GM21381 (cell line): ENCODE data around the gene LCP2.

Experiments used
- ATAC-seq: cut with Tn5 transposase; IDR thresholded peaks from one replicate; pipeline ENCODE4 v1.9.1; 2021; ENCODE audit warnings: mild to moderate bottlenecking, moderate library complexity; ENCODE audit not compliant: unreplicated experiment

The LCP2 gene

DNA sequence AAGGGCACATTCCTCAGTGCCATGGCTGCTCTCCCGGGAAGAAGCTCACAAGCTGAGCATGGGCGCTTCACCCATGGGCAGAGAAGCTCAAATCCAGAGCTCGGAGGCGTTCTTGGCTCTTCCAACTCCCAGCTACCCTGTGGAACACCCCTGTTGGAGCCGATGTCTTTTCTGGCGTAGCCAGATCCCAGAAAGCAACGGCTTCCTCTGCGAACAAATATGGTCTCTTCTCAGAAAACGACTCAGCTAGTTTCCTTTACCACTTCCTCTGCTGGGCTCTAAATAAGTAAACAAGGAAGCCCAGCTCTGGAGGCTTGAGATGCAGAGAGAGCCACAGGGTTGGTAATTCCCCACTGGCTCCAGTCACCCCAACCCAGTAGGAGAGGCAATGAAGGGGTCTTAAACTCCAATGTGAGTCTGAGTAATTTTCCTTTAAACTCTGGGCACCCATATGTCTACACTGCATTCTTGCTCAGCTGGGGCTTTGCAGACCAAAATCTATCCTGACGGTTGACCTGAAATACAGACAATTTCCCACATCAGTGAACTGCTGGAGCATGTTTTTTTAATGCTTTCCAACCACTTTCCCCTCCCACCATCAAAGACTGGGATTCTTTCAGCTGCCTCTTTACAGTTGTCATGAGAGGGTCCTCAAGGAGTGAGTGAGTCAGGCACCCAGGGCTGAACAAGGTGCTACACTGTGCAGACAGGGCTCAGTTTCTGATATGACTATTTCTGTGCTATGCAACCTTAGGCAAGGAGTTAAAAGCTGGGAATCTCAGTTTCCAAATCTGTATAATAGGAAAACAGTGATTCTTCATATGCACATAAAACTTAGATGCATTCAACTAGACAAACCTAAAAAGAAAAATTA is at the start of gene LCP2:
Gene LCP2, minus strand, starts transcription at position 189 of the 874 bp plus-strand sequence. Its CDS starts 166 bp downstream, at position 23.
- ATAC-seq: peak; percentile 46

DNA sequence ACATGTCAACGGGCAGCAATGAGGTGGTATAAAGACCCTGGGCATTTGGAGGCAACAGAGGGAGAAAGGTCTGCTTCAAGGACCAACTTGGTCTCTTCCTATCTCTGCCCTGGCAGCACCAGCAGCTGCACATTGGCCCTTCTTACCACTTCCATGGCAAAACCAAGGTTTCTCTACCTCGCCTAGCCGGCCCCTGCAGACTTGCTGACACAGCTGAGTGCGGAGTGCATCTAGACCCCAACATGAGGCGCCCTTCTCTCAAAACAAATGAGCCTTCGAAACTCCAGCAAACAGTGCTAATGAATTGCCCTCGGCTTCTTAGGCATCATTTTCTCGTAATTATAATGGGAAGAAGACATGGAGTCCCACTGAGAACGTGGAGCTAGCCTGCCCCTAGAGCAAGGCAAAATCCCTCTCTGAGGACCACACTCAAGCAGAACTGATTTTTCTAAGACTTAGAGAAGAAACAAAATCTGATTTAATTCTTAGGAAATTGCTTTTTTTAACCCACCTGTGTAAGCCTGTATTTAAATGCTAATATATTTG is 49.5 kb upstream of the LCP2 start:
- no peak for ATAC-seq

DNA sequence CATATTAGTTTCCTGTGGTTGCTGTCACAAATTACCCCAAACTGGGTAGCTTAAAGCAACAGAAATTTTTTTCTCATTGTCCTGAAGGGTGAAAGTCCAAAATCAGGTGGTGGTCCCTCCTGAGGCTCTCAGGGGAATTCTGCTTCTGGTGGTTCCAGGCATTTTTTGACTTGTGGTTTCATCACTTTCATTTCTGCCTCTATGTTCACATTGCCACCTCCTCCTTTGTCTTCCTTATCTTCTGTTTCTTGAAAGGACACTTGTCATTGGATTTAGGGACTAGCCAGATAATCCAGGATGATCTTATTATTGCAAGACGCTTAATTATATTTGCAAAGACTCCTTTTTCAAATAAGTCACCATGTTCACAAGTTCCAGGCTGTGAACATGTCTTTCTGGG is 48.4 kb upstream of the LCP2 start:
- ATAC-seq: no peak

DNA sequence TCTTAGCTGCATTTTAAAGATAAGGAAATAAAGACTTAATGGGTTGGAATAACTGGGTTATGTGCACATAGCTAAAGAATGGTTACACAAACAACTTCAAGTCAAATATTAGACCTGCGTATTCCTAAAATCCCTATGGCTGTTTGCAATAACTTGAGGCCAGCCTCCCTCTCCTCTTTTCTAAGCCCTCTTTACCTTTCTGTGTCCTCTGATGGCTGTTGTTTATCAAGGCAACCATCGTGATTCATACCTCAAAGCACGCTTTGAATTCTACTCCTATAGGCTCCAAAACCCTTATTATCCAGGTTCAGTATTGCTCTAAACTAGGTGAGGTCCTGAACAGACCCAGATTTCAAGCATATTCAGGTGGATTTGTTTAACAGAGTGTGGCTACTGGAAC is 45.6 kb upstream of the LCP2 start:
- ATAC-seq: no peak

DNA sequence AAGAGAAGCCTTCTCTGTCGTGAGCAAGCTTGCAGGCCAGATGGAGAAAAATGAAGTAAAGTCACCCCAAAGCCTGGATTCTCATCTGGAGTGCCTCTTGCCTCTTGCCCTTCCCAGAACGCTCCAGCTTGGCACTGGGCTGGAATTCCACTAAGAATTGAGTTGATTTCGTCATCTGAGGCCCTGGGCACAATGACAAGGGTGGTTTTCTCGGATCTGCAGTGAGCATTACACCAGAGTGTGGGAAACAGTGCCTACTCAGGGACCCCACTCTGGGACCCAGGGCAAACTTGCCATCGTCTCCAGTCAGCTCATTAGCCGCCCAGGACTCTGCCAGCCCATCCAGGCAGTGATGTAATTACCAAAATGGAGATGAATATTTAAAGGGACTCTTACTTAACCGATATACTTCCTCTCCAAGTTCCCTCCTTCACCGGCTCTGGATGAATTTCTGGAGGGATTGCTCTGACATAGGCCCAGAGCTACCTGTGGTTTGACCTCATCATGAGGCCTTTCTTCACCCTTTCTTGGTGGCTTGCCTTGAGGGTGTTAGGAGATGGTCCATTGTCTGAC is 44.7 kb upstream of the LCP2 start:
- ATAC-seq: no peak

DNA sequence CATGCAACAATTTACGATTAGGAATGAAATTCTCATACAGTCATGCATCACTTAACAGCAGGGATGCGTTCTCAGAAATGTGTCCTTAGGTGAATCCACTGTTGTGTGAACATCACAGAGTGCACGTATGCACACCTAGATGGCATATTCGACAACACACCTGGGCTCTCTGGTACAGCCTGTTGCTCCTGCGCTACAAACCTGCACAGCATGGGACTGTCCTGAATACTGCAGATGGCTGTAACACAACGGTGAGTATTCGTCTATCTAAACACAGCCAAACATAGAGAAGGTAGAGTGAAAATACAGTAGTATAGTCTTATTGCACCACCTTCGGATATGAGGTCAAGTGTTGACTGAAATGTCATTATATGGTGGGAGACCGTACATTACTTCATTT is 44.0 kb upstream of the LCP2 start:
- no peak for ATAC-seq

DNA sequence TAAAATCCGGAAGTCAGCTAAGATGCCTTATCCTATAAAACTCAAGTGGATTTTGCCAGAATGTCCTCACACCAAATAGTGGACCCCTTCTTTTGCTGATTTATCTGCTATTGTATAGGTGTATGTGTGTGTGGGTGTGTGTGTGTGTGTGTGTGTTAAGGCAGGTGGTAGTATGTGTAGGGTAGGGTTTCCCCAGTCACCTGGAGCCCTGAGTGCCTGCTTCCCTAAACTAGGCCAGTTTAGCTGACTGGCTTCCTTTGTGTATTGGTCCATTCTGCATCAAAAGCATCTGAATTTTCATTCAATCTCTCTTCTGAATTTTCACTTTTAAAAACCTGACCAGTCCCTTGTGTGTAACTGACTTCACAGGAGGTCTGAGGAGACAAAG is 42.2 kb upstream of the LCP2 start:
- no peak for ATAC-seq

DNA sequence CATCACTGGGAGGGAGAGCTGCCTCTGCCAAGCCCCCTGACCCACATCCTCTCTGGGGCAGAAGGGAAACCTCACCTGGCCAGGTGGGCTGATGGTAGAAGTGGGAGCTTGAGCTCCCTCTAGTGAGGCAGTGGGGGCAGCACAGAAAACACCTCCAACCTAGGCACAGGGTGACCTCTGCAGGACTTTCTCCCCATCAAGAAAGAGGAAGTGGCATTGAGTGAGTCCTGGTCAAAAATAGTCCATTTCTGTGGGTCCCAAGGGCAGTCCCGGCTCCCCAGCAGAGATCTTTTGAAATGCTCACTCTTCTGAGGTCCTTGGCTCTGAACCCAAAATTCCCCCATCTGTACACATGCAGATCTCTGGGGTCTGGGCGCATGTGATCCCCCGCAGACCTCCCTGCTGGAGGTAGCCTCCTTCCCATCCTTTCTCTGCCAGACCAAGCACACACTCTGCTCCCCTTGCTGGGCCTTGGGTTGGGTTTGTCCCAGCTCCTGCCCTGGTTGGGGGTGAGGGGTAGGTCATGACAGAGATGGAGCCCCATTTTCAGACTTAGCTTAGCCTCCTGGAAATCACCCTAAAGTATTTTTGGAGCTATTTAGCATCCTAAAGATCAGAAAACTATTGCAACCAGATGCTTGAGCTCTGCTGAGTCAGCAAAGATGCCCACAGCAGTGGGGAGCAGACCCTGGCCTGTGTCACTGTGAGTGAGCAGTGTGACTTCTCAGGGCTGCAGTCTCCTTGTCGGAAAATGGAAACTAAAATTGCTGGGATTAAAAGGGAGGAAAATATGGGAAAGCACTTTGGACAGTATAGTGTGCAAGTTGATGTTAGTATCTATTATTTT is 41.6 kb upstream of the LCP2 start:
- peak; percentile 90 for ATAC-seq

DNA sequence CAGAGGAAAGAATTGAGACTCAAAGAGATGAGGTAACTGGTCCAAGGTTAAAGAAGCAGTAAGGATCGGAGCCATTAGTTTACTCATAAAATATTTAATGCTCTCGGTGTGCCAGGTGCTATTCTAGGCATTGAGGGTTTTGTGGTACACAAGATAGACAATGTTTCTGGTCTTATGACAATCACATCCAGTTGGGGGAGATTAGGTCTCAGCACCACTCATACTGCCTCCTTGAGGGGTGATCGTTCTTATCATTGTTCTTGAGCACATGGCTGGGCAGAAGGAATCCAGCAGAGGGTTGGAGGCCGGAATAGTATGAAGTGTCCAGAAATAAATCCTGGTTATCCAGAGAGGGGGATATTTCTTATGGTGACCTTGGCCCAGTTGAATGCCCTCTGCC is 40.7 kb upstream of the LCP2 start:
- no peak for ATAC-seq

DNA sequence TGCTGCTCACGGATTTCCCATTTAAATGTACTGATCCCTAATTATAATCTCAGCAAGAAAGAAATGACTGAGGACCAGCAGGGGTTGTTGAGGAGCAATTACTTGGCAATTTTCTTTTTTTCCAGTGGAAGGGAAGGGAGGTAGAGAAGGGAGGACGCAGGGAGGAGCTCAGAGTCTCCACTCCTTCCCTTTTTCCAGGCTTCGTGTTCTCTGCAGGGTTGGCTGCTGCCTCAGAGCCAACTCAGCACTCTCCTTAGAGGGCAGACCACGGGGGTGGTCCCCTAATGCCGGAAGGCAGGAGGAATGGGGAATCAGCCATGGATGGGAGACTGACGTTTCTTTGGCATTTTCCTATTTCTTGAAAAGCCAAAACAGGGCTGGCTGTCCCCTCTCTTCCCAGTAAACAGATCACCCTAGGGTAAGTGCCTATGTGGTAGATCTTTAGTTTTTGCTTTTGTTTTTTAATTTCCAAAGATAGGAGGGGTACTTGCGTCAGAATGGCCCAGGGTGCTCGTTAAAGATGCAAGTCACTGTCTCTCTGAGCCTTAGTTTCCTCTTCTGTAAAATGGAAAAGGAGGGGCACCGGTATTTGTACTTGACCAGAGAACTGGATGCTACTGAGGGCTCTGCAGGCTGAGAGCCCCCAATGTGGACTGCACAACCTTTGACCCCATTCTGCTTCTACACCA is 39.6 kb upstream of the LCP2 start:
- ATAC-seq: no peak

DNA sequence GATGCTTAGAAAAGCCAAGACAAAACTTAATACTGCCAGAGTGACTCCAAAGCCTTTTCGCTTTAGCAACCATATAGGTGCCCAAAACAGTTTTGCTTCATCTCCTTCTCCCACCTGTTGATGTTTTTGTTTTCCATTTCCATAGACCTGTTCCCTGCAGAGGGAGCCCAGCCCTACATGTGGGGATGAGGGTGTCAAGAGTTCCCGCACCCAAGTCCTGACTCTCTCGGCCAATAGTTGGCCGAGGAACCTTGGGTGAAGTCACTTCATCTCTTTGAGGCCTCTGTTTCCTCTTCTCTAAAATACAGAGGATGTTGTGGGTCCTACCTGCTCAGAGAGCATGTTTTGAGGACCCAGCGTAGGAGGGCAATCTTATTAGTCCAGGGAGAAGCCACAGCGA is 38.5 kb upstream of the LCP2 start:
- no peak for ATAC-seq

DNA sequence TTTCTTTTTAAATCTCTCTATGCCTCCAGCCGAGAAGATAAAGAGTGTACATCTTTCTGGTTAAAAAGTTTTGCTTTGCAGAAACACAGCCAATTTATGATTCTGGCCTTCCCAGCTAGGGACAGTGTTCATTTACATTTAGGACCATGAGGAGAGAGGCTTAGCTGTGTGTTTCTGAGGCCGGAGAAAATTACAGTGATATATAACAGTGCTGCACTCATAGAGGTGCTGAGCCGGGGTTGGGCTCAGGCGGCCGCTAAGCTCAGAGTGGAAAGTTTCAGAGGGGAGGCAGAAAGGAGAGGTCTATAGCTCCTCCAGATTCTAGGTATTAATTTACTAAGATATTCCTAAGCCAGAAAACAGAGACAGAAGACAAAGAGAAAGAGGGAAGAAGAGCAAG is 37.0 kb upstream of the LCP2 start:
- ATAC-seq: no peak

DNA sequence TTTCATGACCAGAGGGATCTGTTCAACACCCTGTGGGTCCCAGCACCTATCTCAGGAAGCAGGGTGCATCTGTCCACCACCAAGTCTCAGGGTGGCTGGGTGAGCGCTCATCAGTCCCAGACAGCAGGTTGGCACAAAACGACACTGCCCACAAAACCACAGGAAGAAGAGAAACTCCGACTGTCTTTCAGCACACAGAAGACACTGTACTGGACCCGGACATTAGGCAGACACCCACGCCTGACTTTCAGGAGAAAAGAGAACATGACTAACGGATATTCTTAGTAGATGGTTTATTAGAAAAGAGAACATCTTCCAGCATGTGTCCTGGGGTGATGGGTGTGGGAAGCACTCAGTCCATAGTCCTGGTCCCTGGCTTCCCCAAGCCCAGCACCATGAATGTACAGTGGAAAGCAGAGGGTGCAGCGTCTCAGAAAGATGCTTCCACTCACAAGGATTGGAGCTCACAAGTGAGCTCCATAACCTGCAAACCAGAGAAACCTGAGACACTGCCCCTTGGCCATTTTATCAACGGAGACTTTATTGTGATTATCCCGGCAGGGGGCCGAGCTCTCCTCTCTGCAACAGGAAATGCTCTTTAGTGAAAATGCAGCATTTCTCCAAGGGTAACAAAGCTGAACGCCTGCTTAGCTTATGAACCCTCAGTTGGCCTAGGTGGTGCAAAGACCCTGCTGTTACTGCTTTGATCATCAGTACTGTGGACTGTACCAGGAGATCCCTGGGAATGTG is 35.8 kb upstream of the LCP2 start:
- peak; percentile 43 for ATAC-seq

DNA sequence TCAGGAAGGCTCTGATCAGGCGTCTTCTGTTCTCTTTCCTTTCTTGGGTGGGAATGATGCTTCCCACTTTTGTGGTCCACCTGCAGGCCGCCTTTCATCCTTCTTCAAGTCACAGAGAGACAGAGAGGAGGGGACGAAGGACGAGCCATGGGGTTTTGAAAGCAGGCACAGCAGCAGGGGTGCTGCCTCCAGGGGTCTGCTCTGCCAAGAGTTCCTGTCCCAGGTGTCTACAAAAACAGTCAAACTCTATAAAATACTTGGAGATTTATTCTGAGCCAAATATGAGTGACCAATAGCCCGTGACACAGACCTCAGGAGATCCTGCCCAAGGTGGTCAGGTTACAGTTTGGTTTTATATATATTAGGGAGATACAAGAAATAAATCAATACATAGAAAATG is 34.5 kb upstream of the LCP2 start:
- ATAC-seq: no peak

DNA sequence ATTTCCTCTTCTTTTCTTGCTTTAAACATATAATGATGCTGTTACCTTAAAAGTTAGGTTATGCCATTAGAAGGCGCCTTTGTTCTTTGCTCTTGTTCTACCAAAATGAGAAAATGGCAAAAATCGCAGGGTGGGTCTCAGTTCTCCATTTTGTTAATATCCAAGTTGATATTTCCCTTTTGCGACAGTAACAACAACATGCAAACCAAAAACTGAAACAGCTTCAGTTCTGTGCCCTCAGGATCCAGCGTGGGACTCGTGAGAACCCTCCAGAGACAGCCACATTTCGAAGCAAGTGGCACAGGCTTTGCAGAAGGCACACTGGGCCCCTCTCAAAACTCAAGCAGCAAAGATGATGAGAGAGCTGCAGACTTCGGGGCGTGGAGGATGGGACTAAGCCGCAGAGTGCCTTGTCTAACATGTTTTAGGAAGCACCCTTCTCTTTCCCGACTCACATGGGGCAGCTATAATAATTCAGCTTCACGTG is 33.0 kb upstream of the LCP2 start:
- ATAC-seq: no peak

DNA sequence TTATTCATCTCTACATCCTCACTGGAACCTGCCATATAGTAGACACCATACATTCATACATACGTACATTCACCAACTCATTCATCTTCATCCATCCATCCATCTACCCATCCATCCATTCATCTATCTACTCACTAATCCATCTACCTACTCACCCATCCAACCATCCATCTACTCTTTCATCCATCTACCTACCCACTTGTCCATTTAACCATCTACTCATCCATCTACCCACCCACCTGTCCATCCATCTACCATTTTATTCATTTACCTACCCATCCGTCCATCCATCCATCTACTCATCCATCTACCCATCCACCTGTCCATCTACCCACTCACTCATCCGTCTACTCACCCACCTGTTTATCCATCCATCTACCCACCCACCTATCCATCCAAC is 31.9 kb upstream of the LCP2 start:
- ATAC-seq: no peak

DNA sequence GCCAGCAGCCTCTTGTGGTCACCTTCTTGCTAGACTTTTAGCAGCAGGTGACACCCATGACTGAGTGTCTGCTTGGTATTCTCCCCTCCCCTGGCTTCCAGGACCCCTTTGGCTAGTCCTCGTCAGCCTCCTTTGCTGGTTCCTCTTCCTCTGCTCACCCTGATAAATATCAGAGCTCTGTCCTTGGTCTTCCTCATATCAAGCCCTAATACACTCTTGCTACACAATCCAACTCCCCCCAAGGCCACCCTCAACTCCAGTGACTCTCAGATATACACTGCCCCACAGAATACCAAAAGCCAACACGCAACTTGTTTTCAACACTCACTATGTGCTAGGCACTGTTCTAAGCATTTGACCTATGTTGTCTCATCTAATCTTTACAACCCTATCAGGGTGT is 30.3 kb upstream of the LCP2 start:
- no peak for ATAC-seq

DNA sequence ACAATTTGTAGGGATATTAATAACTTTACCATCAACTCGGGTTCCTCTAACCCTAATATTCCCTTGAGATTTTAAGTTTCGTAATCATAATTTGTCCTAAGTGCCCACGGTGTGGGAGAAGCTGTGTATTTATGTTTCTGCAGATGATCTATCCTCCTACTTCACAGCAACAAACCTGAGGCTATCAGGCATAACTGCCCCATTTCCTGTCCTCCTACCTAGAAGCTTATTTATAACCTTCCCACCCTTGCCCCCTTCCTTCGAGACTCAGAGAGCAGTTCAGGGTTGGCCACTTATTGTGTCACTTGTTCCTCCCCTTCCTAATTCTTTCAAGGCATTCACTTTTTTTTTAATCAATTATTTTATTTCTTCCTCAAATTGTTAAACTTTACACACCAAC is 29.6 kb upstream of the LCP2 start:
- peak; percentile 30 for ATAC-seq

DNA sequence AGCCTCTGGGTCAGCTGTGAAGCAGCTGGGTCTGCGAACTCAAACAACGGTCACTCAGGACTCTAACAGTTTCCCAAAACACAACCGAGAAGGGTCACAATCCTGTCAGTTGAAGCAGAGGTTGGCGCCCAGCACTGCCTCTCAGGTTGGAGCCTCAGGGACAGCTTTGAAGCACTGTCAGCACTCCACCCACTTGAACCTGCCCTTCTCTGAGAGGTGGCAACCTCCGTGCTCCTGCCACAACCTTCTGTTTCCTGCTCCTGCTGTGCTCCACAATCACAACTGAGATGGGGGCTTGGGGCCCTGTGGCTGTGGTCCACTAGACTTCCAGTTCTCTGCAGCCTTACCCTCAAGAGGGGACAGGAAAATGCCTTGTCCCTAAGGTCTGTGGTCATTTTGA is 21.7 kb upstream of the LCP2 start:
- no peak for ATAC-seq

DNA sequence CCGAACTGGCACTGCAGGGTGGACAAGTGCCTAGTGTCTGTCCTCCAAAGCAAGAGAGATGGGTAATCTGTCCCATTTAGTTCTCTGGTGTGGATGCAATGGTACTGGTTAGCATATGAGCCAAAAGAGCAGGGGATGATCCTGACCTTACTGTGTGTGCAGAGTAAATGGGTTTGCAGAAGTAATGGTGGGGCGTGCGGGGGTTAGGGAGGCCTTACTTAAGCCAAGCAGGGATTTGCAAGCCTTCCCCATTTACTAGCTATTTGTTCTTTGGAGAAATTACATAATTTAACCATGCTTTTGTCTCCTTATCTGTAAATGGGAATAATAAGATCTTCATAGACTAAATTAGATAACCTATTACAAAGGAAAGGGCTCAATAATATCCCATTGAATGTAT is 19.9 kb upstream of the LCP2 start:
- ATAC-seq: no peak
